ENCODE data around the gene GPR141. TPM values are rescaled to one million over a fixed set of nuclear protein-coding genes. Genes with fewer than 3 reads are reported as not detected.

GPR141 gene
- total RNA-seq: 0.38 TPM
- long read RNA-seq: 0 reads

GRCh38 chr7:37683246-37684120 lies at the start of gene GPR141:
Gene GPR141 (plus strand): TSS chr7:37683766. CDS start chr7:37740394, 56,628 bp downstream.
- intact Hi-C loops (cut with DNase I): no loop called here
- DNase-seq (no peak), ATAC-seq (ENCODE audit: poor library complexity) (peak; percentile 55)

- intact Hi-C loops (cut with DNase I): no loop called here
- DNase-seq (no peak), ATAC-seq (ENCODE audit: poor library complexity) (no peak)
These were observed 48.2 kb upstream of the GPR141 start for GRCh38 chr7:37635346-37635745.

GRCh38 chr7:37642028-37642540 lies 41.5 kb upstream of the GPR141 start:
- ATAC-seq (ENCODE audit: poor library complexity) (no peak), DNase-seq (no peak)
- intact Hi-C loops (cut with DNase I): no loop called here

GRCh38 chr7:37643876-37644275 lies 39.7 kb upstream of the GPR141 start:
- ATAC-seq (ENCODE audit: poor library complexity): no peak
- no peak for DNase-seq
- intact Hi-C loops (cut with DNase I): no loop called here

GRCh38 chr7:37645282-37646050 lies 38.1 kb upstream of the GPR141 start:
- ATAC-seq (ENCODE audit: poor library complexity) (no peak), DNase-seq (no peak)
- intact Hi-C loops (cut with DNase I): no loop called here

GRCh38 chr7:37656913-37657530 lies 26.5 kb upstream of the GPR141 start:
- DNase-seq (no peak), ATAC-seq (ENCODE audit: poor library complexity) (no peak)
- intact Hi-C loops (cut with DNase I): no loop called here

GRCh38 chr7:37657816-37658215 lies 25.8 kb upstream of the GPR141 start:
- intact Hi-C loops (cut with DNase I): no loop called here
- ATAC-seq (ENCODE audit: poor library complexity) (no peak), DNase-seq (no peak)

- ATAC-seq (ENCODE audit: poor library complexity): no peak
- intact Hi-C loops (cut with DNase I): no loop called here
- no peak for DNase-seq
These were observed 23.5 kb upstream of the GPR141 start for GRCh38 chr7:37659971-37660565.

- intact Hi-C loops (cut with DNase I): no loop called here
- DNase-seq (no peak), ATAC-seq (ENCODE audit: poor library complexity) (no peak)
These were observed 23.0 kb upstream of the GPR141 start for GRCh38 chr7:37660614-37661013.

- intact Hi-C loops (cut with DNase I): no loop called here
- peak; percentile 49 for ATAC-seq (ENCODE audit: poor library complexity)
- no peak for DNase-seq
These were observed 19.9 kb upstream of the GPR141 start for GRCh38 chr7:37663693-37664092.

- intact Hi-C loops (cut with DNase I): no loop called here
- ATAC-seq (ENCODE audit: poor library complexity) (no peak), DNase-seq (no peak)
These were observed 18.1 kb upstream of the GPR141 start for GRCh38 chr7:37665352-37666022.

- ATAC-seq (ENCODE audit: poor library complexity) (no peak), DNase-seq (no peak)
- intact Hi-C loops (cut with DNase I): no loop called here
These were observed 17.4 kb upstream of the GPR141 start for GRCh38 chr7:37666026-37666799.

- intact Hi-C loops (cut with DNase I): no loop called here
- DNase-seq: no peak
- no peak for ATAC-seq (ENCODE audit: poor library complexity)
These were observed 13.7 kb upstream of the GPR141 start for GRCh38 chr7:37669818-37670217.

- no peak for ATAC-seq (ENCODE audit: poor library complexity)
- intact Hi-C loops (cut with DNase I): no loop called here
- DNase-seq: no peak
These were observed 13.1 kb upstream of the GPR141 start for GRCh38 chr7:37670436-37670835.

GRCh38 chr7:37671876-37672275 lies 11.7 kb upstream of the GPR141 start:
- ATAC-seq (ENCODE audit: poor library complexity) (no peak), DNase-seq (no peak)
- intact Hi-C loops (cut with DNase I): no loop called here

GRCh38 chr7:37672926-37673325 lies 10.6 kb upstream of the GPR141 start:
- DNase-seq: no peak
- intact Hi-C loops (cut with DNase I): no loop called here
- ATAC-seq (ENCODE audit: poor library complexity): no peak

- DNase-seq (no peak), ATAC-seq (ENCODE audit: poor library complexity) (no peak)
- intact Hi-C loops (cut with DNase I): no loop called here
These were observed 10.0 kb upstream of the GPR141 start for GRCh38 chr7:37673523-37673922.

- ATAC-seq (ENCODE audit: poor library complexity) (peak; percentile 46), DNase-seq (no peak)
- intact Hi-C loops (cut with DNase I): no loop called here
These were observed 9.0 kb upstream of the GPR141 start for GRCh38 chr7:37674531-37674930.
